Stomach (tissue), 9 donors: ENCODE measurements around the gene KLHL42. TPM values are rescaled to one million over a fixed set of nuclear protein-coding genes. Genes with fewer than 3 reads are reported as not detected.

Source experiments
- DNase-seq, 2 donors: peaks; one replicate each; pipeline versions ENCODE4 v3.0.0 to v3.0.0-alpha.2; 2013 to 2019
- H3K27ac ChIP-seq, 5 donors: fragments of 200-600 bp in 4 of 5; sonication (generic) in 4 of 5; one replicate each; pipeline ENCODE4 v1.5.1; 2013 to 2019; ENCODE audit warnings: mild to moderate bottlenecking in 1 of 5, moderate library complexity in 1 of 5
- H3K27me3 ChIP-seq, 3 donors: fragments of 200-600 bp; sonication (generic); one replicate each; pipeline ENCODE4 v1.5.1; 2017 to 2019; ENCODE audit warnings: mixed run types in 1 of 3
- H3K36me3 ChIP-seq, 4 donors: fragments of 200-600 bp; sonication (generic); 1 replicate in 3 of 4; 2 replicates in 1 of 4; pipeline ENCODE4 v1.5.1; 2016 to 2019
- H3K4me1 ChIP-seq, 4 donors: fragments of 200-600 bp; sonication (generic); one replicate each; pipeline ENCODE4 v1.5.1; 2016 to 2019
- H3K4me3 ChIP-seq, 4 donors: fragments of 200-600 bp; sonication (generic) in 3 of 4; one replicate each; pipeline ENCODE4 v1.5.1; 2016 to 2019; ENCODE audit warnings: mild to moderate bottlenecking in 1 of 4
- H3K9me3 ChIP-seq, 4 donors: fragments of 200-600 bp; sonication (generic); one replicate each; pipeline ENCODE4 v1.5.1; 2016 to 2019
- EP300 ChIP-seq: sonication (generic); formaldehyde crosslinking; IDR thresholded peaks from one replicate; pipeline ENCODE4 v1.6.1; 2017; ENCODE audit warnings: antibody characterized with exemption
- POLR2A ChIP-seq, 4 donors: fragments of 450-650 bp; IDR thresholded peaks; one replicate each; pipeline ENCODE4 v1.6.1; 2016; ENCODE audit warnings: antibody characterized with exemption in 4 of 4, control low read depth in 2 of 4, mild to moderate bottlenecking in 1 of 4, moderate library complexity in 1 of 4
- intact Hi-C: fragments of 100-400 bp; cut with DNase I; formaldehyde crosslinking; loops from one replicate; pipeline ENCODE4 v1.15.1; 2023; ENCODE audit warnings: low total_unique reads
- polyA plus RNA-seq, 3 donors: library from polyadenylated mRNA; stranded (reverse); fragments of 200-250 nt; gene quantifications; one replicate each; pipeline ENCODE4 v1.2.3, GENCODE V29; 2013
- small RNA-seq, 4 donors: library from RNA; depleted of rRNA; stranded (forward); fragments of <200 nt; gene quantifications; one replicate each; pipeline ENCODE3, GENCODE V24; 2016
- total RNA-seq, 5 donors: library from RNA; depleted of rRNA; stranded (reverse); fragments of >200 nt; gene quantifications; one replicate each; pipeline versions ENCODE4 v1.1.0 to v1.2.3, GENCODE V29; 2014 to 2016
- TF ChIP-seq, protein P1 (sequence below), 7 experiments: fragments of 450-650 bp in 4 of 7; fragments of 200-600 bp in 3 of 7; sonication (generic) in 3 of 7; IDR thresholded peaks; one replicate each; pipeline ENCODE4 v1.5.1; 2016 to 2019; ENCODE audit warnings: antibody characterized with exemption in 7 of 7, control low read depth in 2 of 7, mild to moderate bottlenecking in 1 of 7
- donor health status: healthy with polysubstance abuse.
- donor health status: Bipolar disorder and iron deficiency.
- donor health status: healthy.

KLHL42 gene
- total and polyA plus RNA-seq, 8 donors = 5.1 to 141 (median 16.7) TPM

DNA sequence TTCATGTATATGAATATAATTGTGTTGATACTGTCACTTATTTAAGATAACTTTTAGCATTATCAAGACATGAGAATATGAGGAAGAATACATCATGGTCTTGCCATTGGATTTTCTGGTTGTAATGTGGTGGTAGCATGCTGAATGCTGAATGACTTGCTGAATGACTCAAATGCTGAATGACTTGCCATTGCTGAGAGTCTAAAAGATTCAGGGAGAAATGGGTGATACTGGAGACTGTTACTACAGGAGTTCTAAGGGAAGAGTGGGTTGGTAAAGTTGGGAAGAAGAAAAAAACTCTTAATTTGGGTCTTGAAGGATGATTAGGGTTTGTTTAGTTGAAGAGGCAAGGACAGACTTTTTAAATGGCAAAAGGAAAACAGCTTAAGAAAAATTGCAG lies 72.1 kb downstream of the KLHL42 start:
- H3K27ac ChIP-seq = no peak overlapping the region
- H3K27me3 ChIP-seq = no peaks in the 10 kb centered on the region
- no peaks in the 10 kb centered on the region for H3K9me3 ChIP-seq
- H3K4me3 ChIP-seq = no peak overlapping the region
- intact Hi-C loops = no loop called here
- H3K4me1 ChIP-seq = no peaks in the 10 kb centered on the region
- DNase-seq = no peak
- TF ChIP-seq POLR2A (IDR thresholded peaks at IDR 0.05) (no peak), EP300 (no peak)
- TF ChIP-seq, protein P1, sequence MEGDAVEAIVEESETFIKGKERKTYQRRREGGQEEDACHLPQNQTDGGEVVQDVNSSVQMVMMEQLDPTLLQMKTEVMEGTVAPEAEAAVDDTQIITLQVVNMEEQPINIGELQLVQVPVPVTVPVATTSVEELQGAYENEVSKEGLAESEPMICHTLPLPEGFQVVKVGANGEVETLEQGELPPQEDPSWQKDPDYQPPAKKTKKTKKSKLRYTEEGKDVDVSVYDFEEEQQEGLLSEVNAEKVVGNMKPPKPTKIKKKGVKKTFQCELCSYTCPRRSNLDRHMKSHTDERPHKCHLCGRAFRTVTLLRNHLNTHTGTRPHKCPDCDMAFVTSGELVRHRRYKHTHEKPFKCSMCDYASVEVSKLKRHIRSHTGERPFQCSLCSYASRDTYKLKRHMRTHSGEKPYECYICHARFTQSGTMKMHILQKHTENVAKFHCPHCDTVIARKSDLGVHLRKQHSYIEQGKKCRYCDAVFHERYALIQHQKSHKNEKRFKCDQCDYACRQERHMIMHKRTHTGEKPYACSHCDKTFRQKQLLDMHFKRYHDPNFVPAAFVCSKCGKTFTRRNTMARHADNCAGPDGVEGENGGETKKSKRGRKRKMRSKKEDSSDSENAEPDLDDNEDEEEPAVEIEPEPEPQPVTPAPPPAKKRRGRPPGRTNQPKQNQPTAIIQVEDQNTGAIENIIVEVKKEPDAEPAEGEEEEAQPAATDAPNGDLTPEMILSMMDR (IDR thresholded peaks at IDR 0.05) = no peak
- H3K36me3 ChIP-seq = no peaks in the 10 kb centered on the region

Small RNA genes lying within 50 kb of the gene (small RNA-seq; reads per million reads assigned to genes)
- gene RF00019 = 0 reads per million in 4 donors
- 0 reads per million in 4 donors for gene RF02271

Other genes with a start within 250 kb of the KLHL42 start
- 10 to 100 TPM in 3 of 5 donors, 1 to 10 TPM in 2; 4.1 to 38.2 (median 11.2) TPM for gene REP15, start 83.8 kb upstream of the KLHL42 start, total RNA-seq
- gene REP15, start 83.8 kb upstream of the KLHL42 start, polyA plus RNA-seq = 100 to 1,000 TPM in 1 of 3 donors, 1 to 10 TPM in 2; 3.0 to 115 (median 9.8) TPM
- 10 to 100 TPM in 3 of 5 donors, 1 to 10 TPM in 2; 9.8 to 71.6 (median 15.6) TPM for gene MRPS35, start 69.4 kb upstream of the KLHL42 start, total RNA-seq
- 10 to 100 TPM; 28.9 to 61.4 (median 42.8) TPM for gene MRPS35, start 69.4 kb upstream of the KLHL42 start, polyA plus RNA-seq
- gene MANSC4, start within 50 bp of the KLHL42 start, total RNA-seq = not detected
- gene MANSC4, start within 50 bp of the KLHL42 start, polyA plus RNA-seq = not detected
- gene PTHLH, start 192.5 kb downstream of the KLHL42 start, total RNA-seq = 1 to 10 TPM in 2 of 5 donors, under 1 TPM in 1, not detected in 2; 0.58 to 4.8 (median 2.8) TPM
- 1 to 10 TPM in 2 of 3 donors, under 1 TPM in 1; 0.75 to 1.9 (median 1.5) TPM for gene PTHLH, start 192.5 kb downstream of the KLHL42 start, polyA plus RNA-seq